ENCODE data around the gene GSPT1.
"Not testable (repeated sequence)": the region's sequence is repeated elsewhere in the genome, so short reads cannot be mapped to it uniquely, and the experiment has no call there.

GRCh38 chr16:11818970-11819369, 96.8 kb downstream of the GSPT1 start:
- TF ChIP-seq ZFP30 (CRISPR knock-in tag; IDR thresholded peaks at IDR 0.05); ISL1 (CRISPR knock-in tag; IDR thresholded peaks at IDR 0.05); ESRRG (CRISPR knock-in tag; IDR thresholded peaks at IDR 0.05); ZNF8 (CRISPR knock-in tag; IDR thresholded peaks at IDR 0.05); ZC3H10 (CRISPR knock-in tag; IDR thresholded peaks at IDR 0.05); CREB5 (CRISPR knock-in tag; IDR thresholded peaks at IDR 0.05; ENCODE audit: low read depth); POU6F1 (CRISPR knock-in tag; IDR thresholded peaks at IDR 0.05; ENCODE audit: borderline replicate concordance, low read depth): not testable (repeated sequence)
